ENCODE measurements around the gene CDC42SE1.

GRCh38 chr1:151011154-151011850 is 48.1 kb downstream of the CDC42SE1 start:
- TF ChIP-seq CTCF (IDR thresholded peaks at IDR 0.05 in 2 of 3, conservative IDR thresholded peaks at IDR 0.05 in 1 of 3; ENCODE audit: insufficient read depth in 2 of 3, low read depth in 1 of 3, low read length in 3 of 3) (no peak), POLR2A (conservative IDR thresholded peaks at IDR 0.05) (no peak), SMAD4 (CRISPR knock-in tag; conservative IDR thresholded peaks at IDR 0.05) (no peak), NR2C1 (IDR thresholded peaks at IDR 0.05) (no peak), NR2C1 (tag; IDR thresholded peaks at IDR 0.05) (no peak), CREB3 (tag; conservative IDR thresholded peaks at IDR 0.05; ENCODE audit: low read depth) (no peak), ZC3H8 (IDR thresholded peaks at IDR 0.05) (no peak), POLR2AphosphoS5 (IDR thresholded peaks at IDR 0.05; ENCODE audit: control insufficient read depth, insufficient read depth, low read depth, low read length) (no peak), TEAD4 (IDR thresholded peaks at IDR 0.05; ENCODE audit: low read length) (no peak), TEAD4 (CRISPR knock-in tag; IDR thresholded peaks at IDR 0.05; ENCODE audit: borderline replicate concordance) (no peak), CHCHD3 (CRISPR knock-in tag; IDR thresholded peaks at IDR 0.05) (no peak), TAF1 (IDR thresholded peaks at IDR 0.05; ENCODE audit: control insufficient read depth, extremely low read depth, insufficient read depth, low read length, severe bottlenecking) (no peak), SREBF1 (IDR thresholded peaks at IDR 0.05; ENCODE audit: borderline replicate concordance, low read depth, low read length) (no peak), HCFC1 (IDR thresholded peaks at IDR 0.05; ENCODE audit: low read depth, low read length) (no peak), E2F6 (IDR thresholded peaks at IDR 0.05; ENCODE audit: borderline replicate concordance in 1 of 2, extremely low read depth in 1 of 2, insufficient read depth in 1 of 2, insufficient read length in 1 of 2, low read depth in 1 of 2, low read length in 1 of 2, poor library complexity in 1 of 2, severe bottlenecking in 1 of 2) (no peak)

Measured in K562 (cell line).